HG03469 (cell line): ENCODE measurements around the gene PI4KA.

Experiments used
- ATAC-seq: cut with Tn5 transposase; IDR thresholded peaks from one replicate; pipeline ENCODE4 v1.9.1; 2021; ENCODE audit warnings: mild to moderate bottlenecking, moderate library complexity, moderate number of reproducible peaks; ENCODE audit not compliant: unreplicated experiment

The PI4KA gene

GRCh38 chr22:20881869-20882815, 23.5 kb upstream of the PI4KA start:
- ATAC-seq: no peak

GRCh38 chr22:20881231-20881630, 22.6 kb upstream of the PI4KA start:
- no peak for ATAC-seq

GRCh38 chr22:20877715-20878114, 19.1 kb upstream of the PI4KA start:
- no peak for ATAC-seq

GRCh38 chr22:20875296-20875695, 16.7 kb upstream of the PI4KA start:
- no peak for ATAC-seq

- ATAC-seq: no peak
Observed at GRCh38 chr22:20873214-20873613, 14.6 kb upstream of the PI4KA start.

- ATAC-seq: no peak
Observed at GRCh38 chr22:20869234-20869633, 10.6 kb upstream of the PI4KA start.

- ATAC-seq: no peak
Observed at GRCh38 chr22:20868025-20868962, 9.7 kb upstream of the PI4KA start.

GRCh38 chr22:20867179-20868024, 8.8 kb upstream of the PI4KA start:
- ATAC-seq: no peak

GRCh38 chr22:20866736-20867135, 8.1 kb upstream of the PI4KA start:
- ATAC-seq: no peak

- ATAC-seq: no peak
Observed at GRCh38 chr22:20865875-20866445, 7.3 kb upstream of the PI4KA start.

GRCh38 chr22:20865331-20865730, 6.7 kb upstream of the PI4KA start:
- ATAC-seq: no peak

- no peak for ATAC-seq
Observed at GRCh38 chr22:20864186-20864908, 5.7 kb upstream of the PI4KA start.

- no peak for ATAC-seq
Observed at GRCh38 chr22:20863366-20863765, 4.8 kb upstream of the PI4KA start.

- no peak for ATAC-seq
Observed at GRCh38 chr22:20862540-20862939, 3.9 kb upstream of the PI4KA start.

GRCh38 chr22:20859615-20860014, 1.0 kb upstream of the PI4KA start:
- ATAC-seq: no peak

GRCh38 chr22:20857838-20858614, 585 bp downstream of the PI4KA start:
- peak; percentile 21 for ATAC-seq

GRCh38 chr22:20857247-20857643, 1.4 kb downstream of the PI4KA start:
- no peak for ATAC-seq

GRCh38 chr22:20853236-20853660, 5.4 kb downstream of the PI4KA start:
- no peak for ATAC-seq

GRCh38 chr22:20852503-20852902, 6.1 kb downstream of the PI4KA start:
- ATAC-seq: no peak
